Right lobe of liver (tissue), 6 donors: Measurements from ENCODE around the gene ZCCHC10. TPM values are rescaled to one million over a fixed set of nuclear protein-coding genes. Genes with fewer than 3 reads are reported as not detected.
"Not testable (repeated sequence)": the region's sequence is repeated elsewhere in the genome, so short reads cannot be mapped to it uniquely, and the experiment has no call there.

ENCODE experiments used
- ATAC-seq, 4 donors: fragments of 200-7000 bp; cut with Tn5 transposase; one replicate each; pipeline ENCODE4 v1.9.1; 2020; ENCODE audit warnings: mild to moderate bottlenecking in 4 of 4, moderate library complexity in 4 of 4
- DNase-seq, 3 donors: peaks; one replicate each; pipeline ENCODE4 v3.0.0-alpha.2; 2020
- H3K27ac ChIP-seq, 3 donors: fragments of 200-600 bp; one replicate each; pipeline ENCODE4 v1.8.0; 2022
- H3K27me3 ChIP-seq, 2 donors: fragments of 200-600 bp; one replicate each; pipeline ENCODE4 v1.8.0; 2022
- H3K36me3 ChIP-seq, 4 donors: fragments of 200-600 bp; sonication (generic) in 1 of 4; one replicate each; pipeline versions ENCODE4 v1.5.1 to v1.8.0; 2017 to 2022; ENCODE audit warnings: control low read depth in 1 of 4
- H3K4me1 ChIP-seq, 4 donors: fragments of 200-600 bp; sonication (generic) in 1 of 4; one replicate each; pipeline versions ENCODE4 v1.5.1 to v1.8.0; 2017 to 2022; ENCODE audit warnings: control low read depth in 1 of 4
- H3K4me3 ChIP-seq, 3 donors: fragments of 200-600 bp; one replicate each; pipeline ENCODE4 v1.8.0; 2022
- H3K9me3 ChIP-seq, 4 donors: fragments of 200-600 bp; sonication (generic) in 1 of 4; one replicate each; pipeline versions ENCODE4 v1.5.1 to v1.8.0; 2017 to 2022; ENCODE audit warnings: control low read depth in 1 of 4
- POLR2A ChIP-seq: fragments of 450-650 bp; IDR thresholded peaks from one replicate; pipeline ENCODE4 v1.6.1; 2017; ENCODE audit warnings: antibody characterized with exemption, mild to moderate bottlenecking
- WGBS: methylation state at CpG from one replicate; pipeline ENCODE4 v1.1.6; 2018; ENCODE audit warnings: low coverage, low lambda C conversion rate; ENCODE audit not compliant: insufficient coverage; ENCODE audit errors: missing lambda C conversion rate; 5-methylcytosine and 5-hydroxymethylcytosine counted together
- intact Hi-C, 2 donors: fragments of 100-400 bp; cut with DNase I; formaldehyde crosslinking; loops; one replicate each; pipeline versions ENCODE4 v1.11.2 to v1.14.1; 2022
- total RNA-seq, 6 experiments: library from RNA; depleted of rRNA in 2 of 6; stranded (reverse); fragments of >200 nt in 2 of 6; fragmentation: NEBNext Ultra II Directional in 3 of 6; extraction: Animal tissue kit (Norgen Biotek cat#: 25700) in 3 of 6; gene quantifications; one replicate each; pipeline versions ENCODE4 v1.1.0 to v1.2.4, GENCODE V29; 2016 to 2023
- TF ChIP-seq, protein P1 (sequence below), 4 donors: fragments of 200-600 bp in 3 of 4; fragments of 450-650 bp in 1 of 4; IDR thresholded peaks; one replicate each; pipeline versions ENCODE4 v1.5.1 to v1.8.0; 2016 to 2022; ENCODE audit warnings: antibody characterized with exemption in 4 of 4, mild to moderate bottlenecking in 2 of 4
- donor health status: DM: no; HTN: yes; CAD: no.
- donor health status: DM: no; HTN: no; CAD: no.
- donor health status: DM: no; HTN: no; CAD: no.
- donor health status: DM: no; HTN: yes; CAD: no.
- donor health status: DM: no; HTN: yes; CAD: no.

ZCCHC10 gene
- total RNA-seq, 6 experiments from 2014 or later = 2.6 to 11.0 (median 9.0) TPM

- intact Hi-C loops = no loop called here
These were observed 46.9 kb downstream of the ZCCHC10 start for GRCh38 chr5:132979367-132979940.

GRCh38 chr5:132976852-132977251, 49.5 kb downstream of the ZCCHC10 start:
- TF ChIP-seq, protein P1, sequence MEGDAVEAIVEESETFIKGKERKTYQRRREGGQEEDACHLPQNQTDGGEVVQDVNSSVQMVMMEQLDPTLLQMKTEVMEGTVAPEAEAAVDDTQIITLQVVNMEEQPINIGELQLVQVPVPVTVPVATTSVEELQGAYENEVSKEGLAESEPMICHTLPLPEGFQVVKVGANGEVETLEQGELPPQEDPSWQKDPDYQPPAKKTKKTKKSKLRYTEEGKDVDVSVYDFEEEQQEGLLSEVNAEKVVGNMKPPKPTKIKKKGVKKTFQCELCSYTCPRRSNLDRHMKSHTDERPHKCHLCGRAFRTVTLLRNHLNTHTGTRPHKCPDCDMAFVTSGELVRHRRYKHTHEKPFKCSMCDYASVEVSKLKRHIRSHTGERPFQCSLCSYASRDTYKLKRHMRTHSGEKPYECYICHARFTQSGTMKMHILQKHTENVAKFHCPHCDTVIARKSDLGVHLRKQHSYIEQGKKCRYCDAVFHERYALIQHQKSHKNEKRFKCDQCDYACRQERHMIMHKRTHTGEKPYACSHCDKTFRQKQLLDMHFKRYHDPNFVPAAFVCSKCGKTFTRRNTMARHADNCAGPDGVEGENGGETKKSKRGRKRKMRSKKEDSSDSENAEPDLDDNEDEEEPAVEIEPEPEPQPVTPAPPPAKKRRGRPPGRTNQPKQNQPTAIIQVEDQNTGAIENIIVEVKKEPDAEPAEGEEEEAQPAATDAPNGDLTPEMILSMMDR (IDR thresholded peaks at IDR 0.05) = no peak
- TF ChIP-seq POLR2A = no peak
- H3K27ac ChIP-seq = no peak overlapping the region
- DNase-seq (no peak), ATAC-seq (no peak)
- no peak overlapping the region for H3K4me3 ChIP-seq
- H3K27me3 ChIP-seq = no peaks in the 10 kb centered on the region
- no peaks in the 10 kb centered on the region for H3K4me1 ChIP-seq
- intact Hi-C loops = no loop called here
- no peaks in the 10 kb centered on the region for H3K36me3 ChIP-seq
- no peaks in the 10 kb centered on the region for H3K9me3 ChIP-seq
- 100% methylated on average over 3 of the region's 3 CpGs for WGBS

More at GRCh38 chr5:132979367-132979940, 46.9 kb downstream of the ZCCHC10 start:
- Histone ChIP-seq H3K4me3 (no peak overlapping the region), H3K36me3 (no peaks in the 10 kb centered on the region), H3K27ac (no peak overlapping the region), H3K9me3 (no peaks in the 10 kb centered on the region), H3K4me1 (no peaks in the 10 kb centered on the region), H3K27me3 (no peaks in the 10 kb centered on the region)
- no peak for DNase-seq
- TF ChIP-seq, protein P1 (IDR thresholded peaks at IDR 0.05) = no peak
- no peak for TF ChIP-seq POLR2A
- 69% methylated on average over 2 of the region's 3 CpGs for whole genome bisulfite sequencing
- ATAC-seq = peak in 2 of 4 donors; percentile 26 to 69

GRCh38 chr5:132972436-132972828, 53.9 kb downstream of the ZCCHC10 start:
- H3K27ac ChIP-seq, H3K9me3 ChIP-seq, H3K27me3 ChIP-seq, intact Hi-C loops, DNase-seq, H3K4me3 ChIP-seq, H3K4me1 ChIP-seq, H3K36me3 ChIP-seq, ATAC-seq: not testable (repeated sequence)
- 89% methylated on average over 1 of the region's 7 CpGs for WGBS

- 72% methylated on average over 14 of the region's 16 CpGs for WGBS
- H3K4me1 ChIP-seq = no peaks in the 10 kb centered on the region
- ATAC-seq (no peak), DNase-seq (no peak)
- H3K27ac ChIP-seq = no peak overlapping the region
- H3K4me3 ChIP-seq = no peak overlapping the region
- H3K9me3 ChIP-seq = no peaks in the 10 kb centered on the region
- no peaks in the 10 kb centered on the region for H3K36me3 ChIP-seq
- no peak for TF ChIP-seq POLR2A
- TF ChIP-seq, protein P1 (IDR thresholded peaks at IDR 0.05) = no peak
- H3K27me3 ChIP-seq = no peaks in the 10 kb centered on the region
- intact Hi-C loops = no loop called here
These were observed 54.6 kb downstream of the ZCCHC10 start for GRCh38 chr5:132971483-132972435.

DNA sequence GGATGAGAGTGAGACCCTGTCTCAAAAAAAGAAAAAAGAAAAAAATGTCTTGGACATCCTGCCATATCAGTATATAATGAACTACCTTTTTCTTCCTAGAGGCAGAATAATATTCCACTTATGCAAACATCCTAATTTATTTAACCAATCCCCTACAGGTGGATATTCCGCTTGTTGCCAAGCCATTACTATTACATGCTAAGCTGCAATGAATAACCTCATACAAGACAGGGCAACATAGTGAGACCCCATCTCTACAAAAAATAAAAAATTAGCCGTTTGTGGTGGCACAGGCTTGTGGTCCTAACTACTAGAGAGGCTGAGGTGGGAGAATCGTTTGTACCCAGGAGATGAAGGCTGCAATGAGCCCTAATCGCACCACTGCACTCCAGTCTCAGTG, 61.2 kb downstream of the ZCCHC10 start:
- 89% methylated on average over 4 of the region's 4 CpGs for WGBS
- intact Hi-C loops = no loop called here
- no peak for DNase-seq
- ATAC-seq = no peak
- Histone ChIP-seq H3K4me3 (no peak overlapping the region), H3K27me3 (no peaks in the 10 kb centered on the region), H3K27ac (no peak overlapping the region), H3K9me3 (no peaks in the 10 kb centered on the region), H3K36me3 (no peaks in the 10 kb centered on the region), H3K4me1 (peaks cover 0 to 22% (median 8%) of the 10 kb centered on the region in 4 donors)
- TF ChIP-seq POLR2A = no peak
- TF ChIP-seq, protein P1 (IDR thresholded peaks at IDR 0.05) = no peak
